Activated naive CD4-positive, alpha-beta T cell (primary cell): ENCODE measurements around the gene RELB.

Source experiments
- DNase-seq, 4 experiments: peaks; one replicate each; lab custom pipeline; 2025; lab: John Stamatoyannopoulos, UW

Gene RELB

GRCh38 chr19:45059258-45059965 is 58.1 kb downstream of the RELB start:
- peak; percentile 53 to 77 (median 72) for DNase-seq

- DNase-seq: no peak
Measured at GRCh38 chr19:45061965-45062364, 60.7 kb downstream of the RELB start.

GRCh38 chr19:45063851-45064801 is 62.9 kb downstream of the RELB start:
- DNase-seq: no peak

GRCh38 chr19:45066921-45067661 is 65.8 kb downstream of the RELB start:
- no peak for DNase-seq

- DNase-seq: no peak
Measured at GRCh38 chr19:45068041-45068440, 66.8 kb downstream of the RELB start.

- no peak for DNase-seq
Measured at GRCh38 chr19:45069056-45069455, 67.8 kb downstream of the RELB start.

- no peak for DNase-seq
Measured at GRCh38 chr19:45070214-45070613, 69.0 kb downstream of the RELB start.

- no peak for DNase-seq
Measured at GRCh38 chr19:45070861-45071544, 69.7 kb downstream of the RELB start.

- DNase-seq: no peak
Measured at GRCh38 chr19:45071545-45071938, 70.3 kb downstream of the RELB start.

- DNase-seq: no peak
Measured at GRCh38 chr19:45071969-45072790, 70.9 kb downstream of the RELB start.

- DNase-seq: no peak
Measured at GRCh38 chr19:45074744-45075300, 73.6 kb downstream of the RELB start.

GRCh38 chr19:45075301-45076028 is 74.2 kb downstream of the RELB start:
- no peak for DNase-seq

GRCh38 chr19:45076029-45076850 is 75.0 kb downstream of the RELB start, which contains the start of gene ZNF296:
Gene ZNF296, minus strand, starts transcription at chr19:45076478. Its CDS starts 105 bp downstream, at chr19:45076373.
- DNase-seq: peak; percentile 28 to 69 (median 34)

GRCh38 chr19:45076851-45077730 is 75.8 kb downstream of the RELB start:
- DNase-seq: no peak

- DNase-seq: no peak
Measured at GRCh38 chr19:45078390-45079062, 77.3 kb downstream of the RELB start.

GRCh38 chr19:45079063-45079910 is 78.0 kb downstream of the RELB start, which contains the start of gene GEMIN7:
Gene GEMIN7, plus strand, starts transcription at chr19:45079260. Its CDS starts 10,855 bp downstream, at chr19:45090115.
- peak; percentile 55 to 78 (median 60) for DNase-seq
